ENCODE data around the gene FRRS1.

FRRS1 gene

GRCh38 chr1:99766378-99766800 is at the start of gene FRRS1:
TSS of gene FRRS1 (minus strand) at chr1:99766635. CDS start at chr1:99748768, 17,867 bp downstream.
- peak; percentile 78 for DNase-seq

GRCh38 chr1:99814373-99814900 is 48.0 kb upstream of the FRRS1 start:
- DNase-seq: no peak

- DNase-seq: no peak
Observed at GRCh38 chr1:99811747-99812146, 45.3 kb upstream of the FRRS1 start.

GRCh38 chr1:99811075-99811474 is 44.6 kb upstream of the FRRS1 start:
- DNase-seq: no peak

GRCh38 chr1:99808391-99809115 is 42.1 kb upstream of the FRRS1 start:
- DNase-seq: peak; percentile 49

GRCh38 chr1:99806882-99807281 is 40.4 kb upstream of the FRRS1 start:
- DNase-seq: no peak

- no peak for DNase-seq
Observed at GRCh38 chr1:99801584-99801983, 35.1 kb upstream of the FRRS1 start.

GRCh38 chr1:99793861-99794260 is 27.4 kb upstream of the FRRS1 start:
- DNase-seq: peak; percentile 55

GRCh38 chr1:99789715-99790114 is 23.3 kb upstream of the FRRS1 start:
- no peak for DNase-seq

- no peak for DNase-seq
Observed at GRCh38 chr1:99788896-99789295, 22.5 kb upstream of the FRRS1 start.

GRCh38 chr1:99786751-99787501 is 20.5 kb upstream of the FRRS1 start:
- no peak for DNase-seq

- DNase-seq: no peak
Observed at GRCh38 chr1:99784809-99785255, 18.4 kb upstream of the FRRS1 start.

GRCh38 chr1:99784143-99784542 is 17.7 kb upstream of the FRRS1 start:
- DNase-seq: no peak

- DNase-seq: no peak
Observed at GRCh38 chr1:99782920-99783319, 16.5 kb upstream of the FRRS1 start.

GRCh38 chr1:99782397-99782796 is 16.0 kb upstream of the FRRS1 start:
- no peak for DNase-seq

- DNase-seq: no peak
Observed at GRCh38 chr1:99781798-99782197, 15.4 kb upstream of the FRRS1 start.

GRCh38 chr1:99777752-99778151 is 11.3 kb upstream of the FRRS1 start:
- DNase-seq: no peak

GRCh38 chr1:99776120-99776519 is 9.7 kb upstream of the FRRS1 start:
- no peak for DNase-seq

- DNase-seq: no peak
Observed at GRCh38 chr1:99772809-99773208, 6.4 kb upstream of the FRRS1 start.

- no peak for DNase-seq
Observed at GRCh38 chr1:99771513-99771918, 5.1 kb upstream of the FRRS1 start.

- DNase-seq: no peak
Observed at GRCh38 chr1:99768524-99769245, 2.2 kb upstream of the FRRS1 start.

GRCh38 chr1:99768104-99768503 is 1.7 kb upstream of the FRRS1 start:
- DNase-seq: no peak

GRCh38 chr1:99764909-99765308 is 1.5 kb downstream of the FRRS1 start:
- DNase-seq: no peak
